HUES48 (cell line): ENCODE data around the gene ACVRL1.

Source experiments
- H3K27ac ChIP-seq: one replicate; pipeline ENCODE4 v1.7.0; 2013; ENCODE audit warnings: low read depth, low read length, inconsistent platforms
- H3K27me3 ChIP-seq: 2 replicates; pipeline ENCODE4 v1.6.1; 2013; ENCODE audit warnings: mild to moderate bottlenecking, low read length; ENCODE audit not compliant: control insufficient read depth, insufficient read depth
- H3K36me3 ChIP-seq: 2 replicates; pipeline ENCODE4 v1.6.1; 2013; ENCODE audit warnings: low read length; ENCODE audit not compliant: control insufficient read depth, insufficient read depth
- H3K4me1 ChIP-seq: 2 replicates; pipeline ENCODE4 v1.6.1; 2013; ENCODE audit warnings: mild to moderate bottlenecking, low read length; ENCODE audit not compliant: control insufficient read depth, insufficient read depth
- H3K4me3 ChIP-seq: 2 replicates; pipeline ENCODE4 v1.5.1; 2013; ENCODE audit warnings: mild to moderate bottlenecking, low read depth, low read length
- H3K9ac ChIP-seq: 2 replicates; pipeline ENCODE4 v1.6.1; 2013; ENCODE audit warnings: mild to moderate bottlenecking, low read depth, low read length, moderate library complexity
- H3K9me3 ChIP-seq: 2 replicates; pipeline ENCODE4 v1.6.1; 2013; ENCODE audit warnings: low read length; ENCODE audit not compliant: control insufficient read depth, insufficient read depth

ACVRL1 gene

GRCh38 chr12:51949342-51950030 lies 42.2 kb downstream of the ACVRL1 start:
- Histone ChIP-seq H3K4me1 (peaks cover 7% of the 10 kb centered on the region), H3K27me3 (peaks cover 57% of the 10 kb centered on the region), H3K4me3 (no peak overlapping the region), H3K36me3 (no peaks in the 10 kb centered on the region), H3K27ac (no peak overlapping the region), H3K9ac (no peak overlapping the region), H3K9me3 (peaks cover 4% of the 10 kb centered on the region)

GRCh38 chr12:51950682-51951198 lies 43.4 kb downstream of the ACVRL1 start:
- H3K4me1 ChIP-seq, result peaks cover 11% of the 10 kb centered on the region
- no peaks in the 10 kb centered on the region; the same call in 1 of the 2 replicates for H3K36me3 ChIP-seq
- no peak overlapping the region for H3K27ac ChIP-seq
- no peak overlapping the region for H3K9ac ChIP-seq
- peak overlapping the region; percentile 70 for H3K4me3 ChIP-seq
- no peaks in the 10 kb centered on the region for H3K9me3 ChIP-seq
- peaks cover 57% of the 10 kb centered on the region for H3K27me3 ChIP-seq

GRCh38 chr12:51951199-51951842 lies 44.0 kb downstream of the ACVRL1 start, which contains the start of gene ACVR1B:
Gene ACVR1B (plus strand): TSS chr12:51951699. CDS start chr12:51951744, 45 bp downstream.
- Histone ChIP-seq H3K9ac (peak within 1 kb of the TSS; percentile 71), H3K36me3 (no peaks in the 10 kb centered on the region; the same call in 1 of the 2 replicates), H3K27me3 (peaks cover 57% of the 10 kb centered on the region), H3K27ac (peak within 1 kb of the TSS; percentile 69), H3K9me3 (no peaks in the 10 kb centered on the region), H3K4me3 (peak within 1 kb of the TSS; percentile 76), H3K4me1 (peaks cover 11% of the 10 kb centered on the region)

GRCh38 chr12:51951843-51952722 lies 44.8 kb downstream of the ACVRL1 start:
- H3K36me3 ChIP-seq, result no peaks in the 10 kb centered on the region; the same call in 1 of the 2 replicates
- H3K9me3 ChIP-seq, result no peaks in the 10 kb centered on the region
- peak overlapping the region; percentile 71 for H3K9ac ChIP-seq
- peak overlapping the region; percentile 69 for H3K27ac ChIP-seq
- peaks cover 11% of the 10 kb centered on the region for H3K4me1 ChIP-seq
- H3K27me3 ChIP-seq, result peaks cover 56% of the 10 kb centered on the region
- H3K4me3 ChIP-seq, result peak overlapping the region; percentile 76

- Histone ChIP-seq H3K27me3 (peaks cover 46% of the 10 kb centered on the region), H3K9ac (no peak overlapping the region), H3K4me1 (peaks cover 11% of the 10 kb centered on the region), H3K27ac (peak overlapping the region; percentile 27), H3K4me3 (peak overlapping the region; percentile 76), H3K36me3 (no peaks in the 10 kb centered on the region; the same call in 1 of the 2 replicates), H3K9me3 (no peaks in the 10 kb centered on the region)
Measured at GRCh38 chr12:51953089-51953488, 45.8 kb downstream of the ACVRL1 start.

- Histone ChIP-seq H3K9me3 (no peaks in the 10 kb centered on the region), H3K4me3 (no peak overlapping the region), H3K27me3 (peaks cover 41% of the 10 kb centered on the region), H3K36me3 (no peaks in the 10 kb centered on the region; the same call in 1 of the 2 replicates), H3K27ac (no peak overlapping the region), H3K9ac (no peak overlapping the region), H3K4me1 (peaks cover 11% of the 10 kb centered on the region)
Measured at GRCh38 chr12:51953864-51954263, 46.6 kb downstream of the ACVRL1 start.

GRCh38 chr12:51954561-51955361 lies 47.5 kb downstream of the ACVRL1 start:
- Histone ChIP-seq H3K9ac (no peak overlapping the region), H3K27ac (no peak overlapping the region), H3K9me3 (no peaks in the 10 kb centered on the region)

GRCh38 chr12:51955702-51956101 lies 48.4 kb downstream of the ACVRL1 start:
- Histone ChIP-seq H3K36me3 (peaks cover 2% of the 10 kb centered on the region; the same call in 1 of the 2 replicates), H3K9ac (no peak overlapping the region), H3K27me3 (peaks cover 22% of the 10 kb centered on the region), H3K4me3 (no peak overlapping the region), H3K9me3 (no peaks in the 10 kb centered on the region), H3K27ac (no peak overlapping the region), H3K4me1 (peaks cover 11% of the 10 kb centered on the region)

More at GRCh38 chr12:51954561-51955361, 47.5 kb downstream of the ACVRL1 start:
- H3K4me3 ChIP-seq, result no peak overlapping the region
- H3K4me1 ChIP-seq, result peaks cover 11% of the 10 kb centered on the region
- H3K36me3 ChIP-seq, result no peaks in the 10 kb centered on the region; the same call in 1 of the 2 replicates
- H3K27me3 ChIP-seq, result peaks cover 32% of the 10 kb centered on the region

- Histone ChIP-seq H3K27ac (no peak overlapping the region), H3K4me1 (peaks cover 4% of the 10 kb centered on the region; the same call in 1 of the 2 replicates), H3K9me3 (no peaks in the 10 kb centered on the region), H3K27me3 (peaks cover 4% of the 10 kb centered on the region; the same call in 1 of the 2 replicates), H3K36me3 (peaks cover 5% of the 10 kb centered on the region), H3K4me3 (no peak overlapping the region), H3K9ac (no peak overlapping the region)
Measured at GRCh38 chr12:51958542-51958941, 51.2 kb downstream of the ACVRL1 start.

- H3K27ac ChIP-seq, result no peak overlapping the region
- no peak overlapping the region for H3K4me3 ChIP-seq
- no peaks in the 10 kb centered on the region; the same call in 1 of the 2 replicates for H3K27me3 ChIP-seq
- peaks cover 4% of the 10 kb centered on the region; the same call in 1 of the 2 replicates for H3K4me1 ChIP-seq
- H3K9ac ChIP-seq, result no peak overlapping the region
- H3K9me3 ChIP-seq, result no peaks in the 10 kb centered on the region
- peaks cover 5% of the 10 kb centered on the region for H3K36me3 ChIP-seq
Measured at GRCh38 chr12:51959211-51959610, 51.9 kb downstream of the ACVRL1 start.
